HUES6 (cell line): ENCODE results near the gene NCS1.
"Not testable (repeated sequence)": the region's sequence is repeated elsewhere in the genome, so short reads cannot be mapped to it uniquely, and the experiment has no call there.

ENCODE experiments used
- H3K27ac ChIP-seq: 2 replicates; pipeline ENCODE4 v1.7.0; 2013; ENCODE audit warnings: low read depth, mild to moderate bottlenecking, low read length, inconsistent platforms
- H3K27me3 ChIP-seq: 2 replicates; pipeline ENCODE4 v1.6.1; 2013; ENCODE audit warnings: low read length; ENCODE audit not compliant: control insufficient read depth, insufficient read depth
- H3K36me3 ChIP-seq: 2 replicates; pipeline ENCODE4 v1.6.1; 2013; ENCODE audit warnings: low read length; ENCODE audit not compliant: control insufficient read depth, insufficient read depth
- H3K4me1 ChIP-seq: 2 replicates; pipeline ENCODE4 v1.6.1; 2013; ENCODE audit warnings: low read length; ENCODE audit not compliant: control insufficient read depth, insufficient read depth
- H3K4me3 ChIP-seq: 2 replicates; pipeline ENCODE4 v1.5.1; 2013; ENCODE audit warnings: low read depth, low read length
- H3K9ac ChIP-seq: one replicate; pipeline ENCODE4 v1.6.1; 2013; ENCODE audit warnings: mild to moderate bottlenecking, low read length
- H3K9me3 ChIP-seq: 2 replicates; pipeline ENCODE4 v1.6.1; 2013; ENCODE audit warnings: low read depth, low read length; ENCODE audit not compliant: control insufficient read depth, insufficient read depth

Gene NCS1

DNA sequence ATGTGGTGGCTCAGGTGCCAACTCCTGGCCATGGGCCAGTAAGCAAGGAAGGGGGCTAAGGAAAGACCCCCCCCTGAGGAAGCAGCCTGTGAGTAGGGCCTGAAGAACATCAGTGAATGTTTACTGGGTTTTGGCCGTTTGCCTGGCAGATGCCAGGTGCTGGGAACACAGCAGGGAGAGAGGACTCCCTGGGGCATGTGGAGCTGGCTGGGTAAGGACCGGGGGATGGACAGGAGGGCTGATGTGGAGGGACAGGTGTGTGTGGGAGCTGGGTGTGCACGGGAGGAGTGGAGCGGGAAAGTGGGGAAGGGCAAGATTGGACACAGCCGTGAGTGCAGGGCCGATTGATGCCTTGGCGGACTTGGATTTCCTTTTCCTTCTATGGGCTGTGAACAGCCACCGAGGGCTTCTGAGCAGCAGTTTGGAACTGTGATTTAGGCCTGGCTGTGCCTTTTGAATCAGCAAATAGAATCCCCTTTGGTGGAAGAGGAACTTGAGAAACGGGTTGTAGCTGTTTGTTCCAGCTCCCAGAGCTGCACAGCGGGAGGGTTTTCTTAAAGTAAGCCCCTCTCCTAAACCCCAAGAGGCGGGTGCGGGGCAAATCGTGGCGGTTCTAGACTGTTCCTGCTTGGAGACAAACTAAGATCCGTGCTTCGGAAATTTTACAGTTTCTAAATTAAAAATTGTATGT lies 96.5 kb downstream of the NCS1 start:
- H3K27ac ChIP-seq = no peak overlapping the region
- H3K4me1 ChIP-seq = peaks cover under 1% of the 10 kb centered on the region
- H3K27me3 ChIP-seq = peaks cover 50% of the 10 kb centered on the region
- no peak overlapping the region for H3K9ac ChIP-seq
- no peak overlapping the region for H3K4me3 ChIP-seq
- H3K36me3 ChIP-seq = no peaks in the 10 kb centered on the region
- no peaks in the 10 kb centered on the region for H3K9me3 ChIP-seq

DNA sequence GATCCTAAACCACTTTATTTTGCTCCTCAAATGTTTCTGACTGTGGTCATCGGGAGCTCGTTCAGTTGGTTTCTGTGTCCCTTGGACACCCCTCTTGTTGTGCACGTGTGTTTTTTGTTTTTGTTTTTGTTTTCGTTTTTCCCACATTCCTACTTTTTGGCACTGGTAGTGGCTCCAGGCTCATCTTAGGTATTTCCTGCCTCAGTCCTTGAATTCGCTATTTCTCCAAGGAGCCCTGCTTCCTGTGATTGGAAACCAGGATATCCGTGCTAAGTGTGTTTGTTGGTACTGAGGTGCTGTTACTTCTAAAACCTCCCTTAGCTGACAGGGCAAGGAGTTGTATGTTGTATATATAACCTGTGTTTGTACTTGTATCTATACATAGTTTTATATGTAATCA lies 99.3 kb downstream of the NCS1 start:
- no peak overlapping the region for H3K4me3 ChIP-seq
- no peak overlapping the region for H3K27ac ChIP-seq
- H3K4me1 ChIP-seq = no peaks in the 10 kb centered on the region; the same call in none of the 2 replicates
- H3K9me3 ChIP-seq = no peaks in the 10 kb centered on the region
- H3K27me3 ChIP-seq = peaks cover 22% of the 10 kb centered on the region
- H3K36me3 ChIP-seq = no peaks in the 10 kb centered on the region
- H3K9ac ChIP-seq = no peak overlapping the region

GRCh38 chr9:130275156-130275555 lies 103.0 kb downstream of the NCS1 start:
- Histone ChIP-seq H3K27ac (no peak overlapping the region), H3K9me3 (no peaks in the 10 kb centered on the region), H3K4me1 (no peaks in the 10 kb centered on the region), H3K4me3 (no peak overlapping the region), H3K36me3 (no peaks in the 10 kb centered on the region), H3K9ac (no peak overlapping the region), H3K27me3 (peaks cover 4% of the 10 kb centered on the region; the same call in 1 of the 2 replicates)

DNA sequence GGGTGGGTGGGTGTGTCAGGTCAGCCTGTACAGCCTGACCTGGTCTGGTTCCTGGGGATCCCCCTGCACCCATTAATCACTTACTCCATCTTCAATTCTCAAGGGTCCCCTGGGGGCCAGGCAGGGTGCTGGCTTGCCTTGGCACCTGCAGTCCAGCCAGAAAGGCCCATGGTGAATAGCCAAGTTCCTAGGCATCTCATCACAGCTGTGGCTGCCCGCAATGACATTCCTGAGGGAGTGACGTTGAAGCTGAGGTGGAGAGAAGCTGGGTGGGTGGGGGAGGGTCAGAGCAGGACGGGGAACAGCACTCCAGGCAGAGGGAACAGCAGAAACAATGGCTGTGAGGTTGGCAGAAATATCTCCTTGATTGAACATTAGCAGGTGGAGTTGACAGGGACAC lies 103.9 kb downstream of the NCS1 start:
- no peaks in the 10 kb centered on the region for H3K4me1 ChIP-seq
- no peak overlapping the region for H3K27ac ChIP-seq

GRCh38 chr9:130276955-130277354 lies 104.8 kb downstream of the NCS1 start:
- Histone ChIP-seq H3K4me3 (no peak overlapping the region), H3K4me1 (no peaks in the 10 kb centered on the region), H3K27ac (no peak overlapping the region), H3K9ac (no peak overlapping the region), H3K9me3 (no peaks in the 10 kb centered on the region), H3K36me3 (no peaks in the 10 kb centered on the region), H3K27me3 (peaks cover 4% of the 10 kb centered on the region; the same call in 1 of the 2 replicates)

More for the DNA sequence above, 103.9 kb downstream of the NCS1 start:
- H3K9me3 ChIP-seq = no peaks in the 10 kb centered on the region
- H3K9ac ChIP-seq = no peak overlapping the region
- no peak overlapping the region for H3K4me3 ChIP-seq
- peaks cover 4% of the 10 kb centered on the region; the same call in 1 of the 2 replicates for H3K27me3 ChIP-seq
- no peaks in the 10 kb centered on the region for H3K36me3 ChIP-seq

GRCh38 chr9:130277525-130277924 lies 105.3 kb downstream of the NCS1 start:
- H3K27me3 ChIP-seq, H3K4me3 ChIP-seq, H3K9me3 ChIP-seq, H3K27ac ChIP-seq, H3K9ac ChIP-seq, H3K4me1 ChIP-seq, H3K36me3 ChIP-seq: not testable (repeated sequence)

DNA sequence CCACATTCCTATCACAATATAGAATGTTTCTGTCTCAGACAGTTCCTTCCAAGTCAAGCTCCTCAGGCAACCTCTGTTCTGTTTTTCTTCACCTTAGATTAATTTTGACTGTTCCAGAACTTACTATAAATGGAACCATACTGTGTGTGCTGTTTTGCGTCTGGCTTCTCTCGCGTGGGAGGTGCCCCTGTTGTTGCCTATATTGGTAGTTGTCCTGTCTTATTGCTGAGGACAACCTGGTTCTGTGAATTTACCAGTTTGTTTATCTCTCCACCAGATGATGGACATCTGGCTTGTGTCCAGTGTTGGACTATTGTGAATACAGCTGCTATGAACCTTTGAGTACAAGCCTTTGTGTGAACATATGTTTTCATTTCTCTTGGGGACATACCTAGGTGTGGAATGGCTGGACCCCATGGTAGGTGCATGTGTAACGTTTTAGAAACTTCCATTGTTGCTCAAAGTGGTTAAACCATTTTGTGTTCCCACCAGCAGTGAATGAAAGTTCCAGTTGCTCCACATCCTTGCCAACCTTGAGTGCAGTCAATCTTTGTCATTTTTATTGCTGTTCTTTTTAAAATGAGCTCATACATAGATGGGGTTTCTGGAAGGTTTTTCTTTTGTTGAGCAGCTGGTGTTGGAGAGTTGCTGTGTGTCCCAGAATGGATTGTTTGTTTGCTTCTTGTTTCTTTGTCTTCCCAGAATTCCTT lies 111.5 kb downstream of the NCS1 start:
- no peaks in the 10 kb centered on the region for H3K36me3 ChIP-seq
- peaks cover 2% of the 10 kb centered on the region; the same call in 1 of the 2 replicates for H3K4me1 ChIP-seq
- no peak overlapping the region for H3K27ac ChIP-seq
- H3K27me3 ChIP-seq = no peaks in the 10 kb centered on the region
- no peak overlapping the region for H3K4me3 ChIP-seq
- H3K9me3 ChIP-seq = no peaks in the 10 kb centered on the region
- H3K9ac ChIP-seq = no peak overlapping the region

- Histone ChIP-seq H3K4me1 (peaks cover 7% of the 10 kb centered on the region), H3K9me3 (no peaks in the 10 kb centered on the region), H3K4me3 (no peak overlapping the region), H3K9ac (no peak overlapping the region), H3K27me3 (no peaks in the 10 kb centered on the region), H3K27ac (no peak overlapping the region), H3K36me3 (no peaks in the 10 kb centered on the region)
Measured at GRCh38 chr9:130284249-130284625, 112.0 kb downstream of the NCS1 start.

GRCh38 chr9:130284690-130285089 lies 112.5 kb downstream of the NCS1 start:
- Histone ChIP-seq H3K9ac (no peak overlapping the region), H3K27ac (no peak overlapping the region), H3K4me3 (no peak overlapping the region), H3K9me3 (no peaks in the 10 kb centered on the region), H3K27me3 (no peaks in the 10 kb centered on the region), H3K36me3 (no peaks in the 10 kb centered on the region), H3K4me1 (peaks cover 7% of the 10 kb centered on the region)

GRCh38 chr9:130285271-130285670 lies 113.1 kb downstream of the NCS1 start:
- Histone ChIP-seq H3K27me3 (no peaks in the 10 kb centered on the region), H3K36me3 (no peaks in the 10 kb centered on the region), H3K27ac (no peak overlapping the region), H3K9me3 (no peaks in the 10 kb centered on the region), H3K4me1 (peaks cover 7% of the 10 kb centered on the region), H3K9ac (no peak overlapping the region), H3K4me3 (no peak overlapping the region)

- H3K27me3 ChIP-seq = no peaks in the 10 kb centered on the region
- no peak overlapping the region for H3K27ac ChIP-seq
- H3K4me1 ChIP-seq = peaks cover 7% of the 10 kb centered on the region
- H3K9me3 ChIP-seq = no peaks in the 10 kb centered on the region
- H3K36me3 ChIP-seq = no peaks in the 10 kb centered on the region
- no peak overlapping the region for H3K4me3 ChIP-seq
- H3K9ac ChIP-seq = no peak overlapping the region
Measured at GRCh38 chr9:130286072-130286770, 114.0 kb downstream of the NCS1 start.
